GM21381 (cell line): ENCODE results near the gene PNMA1.
A peak's percentile ranks its signal among the peaks of the same experiment; 100 is the strongest.

Experiments
- ATAC-seq: cut with Tn5 transposase; IDR thresholded peaks from one replicate; pipeline ENCODE4 v1.9.1; 2021; ENCODE audit warnings: mild to moderate bottlenecking, moderate library complexity; ENCODE audit not compliant: unreplicated experiment

Gene PNMA1

GRCh38 chr14:73751157-73751691 is 37.0 kb upstream of the PNMA1 start:
- ATAC-seq, result no peak

- ATAC-seq, result no peak
Measured at GRCh38 chr14:73750531-73750901, 36.3 kb upstream of the PNMA1 start.

- no peak for ATAC-seq
Measured at GRCh38 chr14:73749706-73750530, 35.7 kb upstream of the PNMA1 start.

- no peak for ATAC-seq
Measured at GRCh38 chr14:73748858-73749357, 34.7 kb upstream of the PNMA1 start.

GRCh38 chr14:73747379-73748211 is 33.4 kb upstream of the PNMA1 start:
- ATAC-seq, result no peak

- no peak for ATAC-seq
Measured at GRCh38 chr14:73746520-73747378, 32.6 kb upstream of the PNMA1 start.

GRCh38 chr14:73745571-73746519 is 31.7 kb upstream of the PNMA1 start:
- no peak for ATAC-seq

GRCh38 chr14:73744874-73745529 is 30.8 kb upstream of the PNMA1 start:
- ATAC-seq, result no peak

- no peak for ATAC-seq
Measured at GRCh38 chr14:73744175-73744867, 30.1 kb upstream of the PNMA1 start.

- peak; percentile 54 for ATAC-seq
Measured at GRCh38 chr14:73743431-73743931, 29.3 kb upstream of the PNMA1 start.

- no peak for ATAC-seq
Measured at GRCh38 chr14:73742520-73743238, 28.5 kb upstream of the PNMA1 start.

GRCh38 chr14:73741876-73742519 is 27.8 kb upstream of the PNMA1 start:
- no peak for ATAC-seq

- ATAC-seq, result peak; percentile 36
Measured at GRCh38 chr14:73741386-73741875, 27.2 kb upstream of the PNMA1 start.

- no peak for ATAC-seq
Measured at GRCh38 chr14:73740618-73741326, 26.6 kb upstream of the PNMA1 start.

- ATAC-seq, result no peak
Measured at GRCh38 chr14:73739899-73740617, 25.9 kb upstream of the PNMA1 start.
